Measurements from ENCODE around the gene HOXC12.

GRCh38 chr12:54003625-54004024 lies 48.9 kb downstream of the HOXC12 start:
- TF ChIP-seq POLR2A (IDR thresholded peaks at IDR 0.05) (no peak), CTCF (IDR thresholded peaks at IDR 0.05) (no peak)

Data from esophagus squamous epithelium (tissue), 4 donors.